ENCODE data around the gene GPRC5C.

The GPRC5C gene

DNA sequence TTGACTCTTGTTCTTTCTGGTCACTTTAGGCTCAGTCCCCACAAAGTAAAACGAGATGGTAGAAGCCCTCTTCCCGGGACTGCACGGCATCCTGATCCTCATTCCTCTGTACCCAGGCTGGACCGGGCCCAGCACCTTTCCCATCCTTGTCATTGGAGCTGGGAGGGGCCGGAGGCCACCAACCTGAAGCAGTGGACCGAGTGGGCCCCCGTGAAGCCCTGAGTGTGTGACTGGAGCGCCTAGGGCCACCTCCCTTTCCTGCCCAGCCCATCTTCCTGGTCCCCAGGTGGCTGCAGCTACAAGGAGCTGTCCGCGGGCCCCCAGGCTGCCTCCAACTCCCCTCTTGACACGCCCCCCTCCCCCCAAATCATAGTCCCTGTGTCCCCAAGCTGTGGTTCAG is 17.4 kb downstream of the GPRC5C start:
- no peak for DNase-seq (ENCODE audit: low read depth in 1 of 2, low spot score in 1 of 2)
- no peak for TF ChIP-seq POLR2AphosphoS5 (IDR thresholded peaks at IDR 0.05; ENCODE audit: low read depth)
- TF ChIP-seq, protein P1, sequence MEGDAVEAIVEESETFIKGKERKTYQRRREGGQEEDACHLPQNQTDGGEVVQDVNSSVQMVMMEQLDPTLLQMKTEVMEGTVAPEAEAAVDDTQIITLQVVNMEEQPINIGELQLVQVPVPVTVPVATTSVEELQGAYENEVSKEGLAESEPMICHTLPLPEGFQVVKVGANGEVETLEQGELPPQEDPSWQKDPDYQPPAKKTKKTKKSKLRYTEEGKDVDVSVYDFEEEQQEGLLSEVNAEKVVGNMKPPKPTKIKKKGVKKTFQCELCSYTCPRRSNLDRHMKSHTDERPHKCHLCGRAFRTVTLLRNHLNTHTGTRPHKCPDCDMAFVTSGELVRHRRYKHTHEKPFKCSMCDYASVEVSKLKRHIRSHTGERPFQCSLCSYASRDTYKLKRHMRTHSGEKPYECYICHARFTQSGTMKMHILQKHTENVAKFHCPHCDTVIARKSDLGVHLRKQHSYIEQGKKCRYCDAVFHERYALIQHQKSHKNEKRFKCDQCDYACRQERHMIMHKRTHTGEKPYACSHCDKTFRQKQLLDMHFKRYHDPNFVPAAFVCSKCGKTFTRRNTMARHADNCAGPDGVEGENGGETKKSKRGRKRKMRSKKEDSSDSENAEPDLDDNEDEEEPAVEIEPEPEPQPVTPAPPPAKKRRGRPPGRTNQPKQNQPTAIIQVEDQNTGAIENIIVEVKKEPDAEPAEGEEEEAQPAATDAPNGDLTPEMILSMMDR (IDR thresholded peaks at IDR 0.05; ENCODE audit: insufficient read depth, low read length): no peak
- TF ChIP-seq GABPA (IDR thresholded peaks at IDR 0.05; ENCODE audit: low read depth): no peak
- TF ChIP-seq, protein P2, sequence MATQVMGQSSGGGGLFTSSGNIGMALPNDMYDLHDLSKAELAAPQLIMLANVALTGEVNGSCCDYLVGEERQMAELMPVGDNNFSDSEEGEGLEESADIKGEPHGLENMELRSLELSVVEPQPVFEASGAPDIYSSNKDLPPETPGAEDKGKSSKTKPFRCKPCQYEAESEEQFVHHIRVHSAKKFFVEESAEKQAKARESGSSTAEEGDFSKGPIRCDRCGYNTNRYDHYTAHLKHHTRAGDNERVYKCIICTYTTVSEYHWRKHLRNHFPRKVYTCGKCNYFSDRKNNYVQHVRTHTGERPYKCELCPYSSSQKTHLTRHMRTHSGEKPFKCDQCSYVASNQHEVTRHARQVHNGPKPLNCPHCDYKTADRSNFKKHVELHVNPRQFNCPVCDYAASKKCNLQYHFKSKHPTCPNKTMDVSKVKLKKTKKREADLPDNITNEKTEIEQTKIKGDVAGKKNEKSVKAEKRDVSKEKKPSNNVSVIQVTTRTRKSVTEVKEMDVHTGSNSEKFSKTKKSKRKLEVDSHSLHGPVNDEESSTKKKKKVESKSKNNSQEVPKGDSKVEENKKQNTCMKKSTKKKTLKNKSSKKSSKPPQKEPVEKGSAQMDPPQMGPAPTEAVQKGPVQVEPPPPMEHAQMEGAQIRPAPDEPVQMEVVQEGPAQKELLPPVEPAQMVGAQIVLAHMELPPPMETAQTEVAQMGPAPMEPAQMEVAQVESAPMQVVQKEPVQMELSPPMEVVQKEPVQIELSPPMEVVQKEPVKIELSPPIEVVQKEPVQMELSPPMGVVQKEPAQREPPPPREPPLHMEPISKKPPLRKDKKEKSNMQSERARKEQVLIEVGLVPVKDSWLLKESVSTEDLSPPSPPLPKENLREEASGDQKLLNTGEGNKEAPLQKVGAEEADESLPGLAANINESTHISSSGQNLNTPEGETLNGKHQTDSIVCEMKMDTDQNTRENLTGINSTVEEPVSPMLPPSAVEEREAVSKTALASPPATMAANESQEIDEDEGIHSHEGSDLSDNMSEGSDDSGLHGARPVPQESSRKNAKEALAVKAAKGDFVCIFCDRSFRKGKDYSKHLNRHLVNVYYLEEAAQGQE (IDR thresholded peaks at IDR 0.05; ENCODE audit: insufficient replicate concordance, low read depth): no peak
- TF ChIP-seq SPI1 (IDR thresholded peaks at IDR 0.05; ENCODE audit: borderline replicate concordance, low read depth): no peak
- Histone ChIP-seq H3K4me3 (replicated peaks; ENCODE audit: insufficient read depth, low read length) (no peak overlapping the region), H3K27me3 (ENCODE audit: insufficient read depth, poor library complexity, severe bottlenecking) (no peaks in the 10 kb centered on the region), H3K27ac (replicated peaks) (no peak overlapping the region)

DNA sequence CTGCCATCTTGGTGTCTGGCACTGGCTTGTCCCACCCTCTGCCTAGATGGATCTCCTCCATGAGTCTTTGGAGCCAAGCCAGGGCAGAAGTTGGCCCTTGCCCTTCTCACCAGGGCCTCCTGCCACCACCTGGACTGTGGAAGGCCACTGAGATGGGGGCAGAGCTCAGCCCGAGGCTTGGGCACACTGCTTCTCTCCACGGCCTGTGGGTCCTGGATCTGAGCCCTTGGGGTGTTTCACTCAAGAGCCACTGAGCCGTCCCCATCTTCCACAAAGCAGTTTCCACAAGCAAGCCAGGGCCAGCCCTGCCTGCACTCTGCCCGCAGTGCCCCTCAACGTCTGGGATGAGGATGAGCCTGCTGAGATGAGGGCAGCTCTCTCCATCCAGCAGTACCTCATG is 17.9 kb downstream of the GPRC5C start:
- H3K27ac ChIP-seq (replicated peaks): no peak overlapping the region
- no peaks in the 10 kb centered on the region for H3K27me3 ChIP-seq (ENCODE audit: insufficient read depth, poor library complexity, severe bottlenecking)
- no peak for DNase-seq (ENCODE audit: low read depth in 1 of 2, low spot score in 1 of 2)
- no peak overlapping the region for H3K4me3 ChIP-seq (replicated peaks; ENCODE audit: insufficient read depth, low read length)
- TF ChIP-seq SPI1 (IDR thresholded peaks at IDR 0.05; ENCODE audit: borderline replicate concordance, low read depth): no peak
- no peak for TF ChIP-seq GABPA (IDR thresholded peaks at IDR 0.05; ENCODE audit: low read depth)
- TF ChIP-seq POLR2AphosphoS5 (IDR thresholded peaks at IDR 0.05; ENCODE audit: low read depth): no peak
- TF ChIP-seq, protein P1 (IDR thresholded peaks at IDR 0.05; ENCODE audit: insufficient read depth, low read length): no peak
- TF ChIP-seq, protein P2 (IDR thresholded peaks at IDR 0.05; ENCODE audit: insufficient replicate concordance, low read depth): no peak

DNA sequence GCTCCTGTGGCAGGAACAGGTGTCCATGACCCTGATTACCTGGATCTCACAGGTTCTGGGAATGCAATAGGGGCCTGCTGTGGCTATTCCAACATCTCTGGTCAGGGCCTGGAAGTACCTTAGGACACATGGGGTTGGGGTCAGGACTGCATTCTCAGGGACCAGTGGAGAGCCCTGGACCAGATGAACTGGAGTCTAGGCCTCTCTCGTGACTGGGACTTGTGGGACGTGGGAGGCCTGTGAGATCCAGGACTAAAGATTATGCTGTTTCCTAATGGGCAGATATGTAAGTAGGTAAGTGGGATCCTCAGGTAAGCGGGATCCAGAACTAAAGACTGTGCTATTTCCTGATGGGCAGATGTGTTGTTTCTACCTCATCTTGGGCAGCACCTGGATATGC is 18.3 kb downstream of the GPRC5C start:
- DNase-seq (ENCODE audit: low read depth in 1 of 2, low spot score in 1 of 2): no peak
- Histone ChIP-seq H3K27ac (replicated peaks) (no peak overlapping the region), H3K4me3 (replicated peaks; ENCODE audit: insufficient read depth, low read length) (no peak overlapping the region), H3K27me3 (ENCODE audit: insufficient read depth, poor library complexity, severe bottlenecking) (no peaks in the 10 kb centered on the region)
- TF ChIP-seq GABPA (IDR thresholded peaks at IDR 0.05; ENCODE audit: low read depth) (no peak), SPI1 (IDR thresholded peaks at IDR 0.05; ENCODE audit: borderline replicate concordance, low read depth) (no peak), POLR2AphosphoS5 (IDR thresholded peaks at IDR 0.05; ENCODE audit: low read depth) (no peak)
- TF ChIP-seq, protein P1 (IDR thresholded peaks at IDR 0.05; ENCODE audit: insufficient read depth, low read length): no peak
- TF ChIP-seq, protein P2 (IDR thresholded peaks at IDR 0.05; ENCODE audit: insufficient replicate concordance, low read depth): no peak
